Trophoblast cell (in vitro differentiated cells and primary cell): ENCODE measurements around the gene FBXO11.

Experiments used
- DNase-seq, 2 donors: peaks; one replicate each; pipeline ENCODE4 v3.0.0-alpha.2; 2016
- H2AFZ ChIP-seq: 2 replicates; pipeline ENCODE4 v1.6.1; 2013; ENCODE audit warnings: low read length, moderate library complexity, mild to moderate bottlenecking; ENCODE audit not compliant: insufficient read depth, poor library complexity
- H2AK5ac ChIP-seq: 2 replicates; pipeline ENCODE4 v1.6.1; 2013; ENCODE audit warnings: mild to moderate bottlenecking, low read length
- H2BK120ac ChIP-seq: 2 replicates; pipeline ENCODE4 v1.6.1; 2013; ENCODE audit warnings: low read length, mild to moderate bottlenecking, moderate library complexity; ENCODE audit not compliant: insufficient read depth, poor library complexity
- H2BK12ac ChIP-seq: 2 replicates; pipeline ENCODE4 v1.6.1; 2013; ENCODE audit warnings: mild to moderate bottlenecking, low read length, moderate library complexity
- H2BK5ac ChIP-seq: 2 replicates; pipeline ENCODE4 v1.6.1; 2013; ENCODE audit warnings: low read length, low read depth, moderate library complexity, mild to moderate bottlenecking; ENCODE audit not compliant: poor library complexity
- H3K14ac ChIP-seq: 2 replicates; pipeline ENCODE4 v1.6.1; 2013; ENCODE audit warnings: mild to moderate bottlenecking, low read length
- H3K18ac ChIP-seq: 2 replicates; pipeline ENCODE4 v1.6.1; 2013; ENCODE audit warnings: mild to moderate bottlenecking, low read length
- H3K23ac ChIP-seq: 2 replicates; pipeline ENCODE4 v1.6.1; 2013; ENCODE audit warnings: low read length
- H3K27ac ChIP-seq: 2 replicates; pipeline ENCODE4 v1.5.1; 2013; ENCODE audit warnings: low read depth, mild to moderate bottlenecking, inconsistent platforms, low read length, moderate library complexity
- H3K27me3 ChIP-seq: 2 replicates; pipeline ENCODE4 v1.6.1; 2013; ENCODE audit warnings: inconsistent platforms, mild to moderate bottlenecking, low read length, moderate library complexity; ENCODE audit not compliant: insufficient read depth
- H3K36me3 ChIP-seq, 2 experiments: 1 replicate in 1 of 2; 2 replicates in 1 of 2; pipeline ENCODE4 v1.6.1; 2013; ENCODE audit warnings: low read length in 2 of 2, mild to moderate bottlenecking in 2 of 2, moderate library complexity in 1 of 2; ENCODE audit not compliant: insufficient read depth in 2 of 2, control insufficient read depth in 1 of 2
- H3K4ac ChIP-seq: 2 replicates; pipeline ENCODE4 v1.6.1; 2013; ENCODE audit warnings: low read depth, mild to moderate bottlenecking, low read length, moderate library complexity
- H3K4me1 ChIP-seq, 2 experiments: 1 replicate in 1 of 2; 2 replicates in 1 of 2; pipeline ENCODE4 v1.6.1; 2013; ENCODE audit warnings: low read length in 2 of 2, mild to moderate bottlenecking in 2 of 2, moderate library complexity in 1 of 2; ENCODE audit not compliant: insufficient read depth in 2 of 2, control insufficient read depth in 1 of 2
- H3K4me2 ChIP-seq: 2 replicates; pipeline ENCODE4 v1.6.1; 2013; ENCODE audit warnings: inconsistent platforms, mild to moderate bottlenecking, low read length, moderate library complexity
- H3K4me3 ChIP-seq: 2 replicates; pipeline ENCODE4 v1.5.1; 2013; ENCODE audit warnings: mild to moderate bottlenecking, low read depth, low read length, inconsistent platforms
- H3K79me1 ChIP-seq: one replicate; pipeline ENCODE4 v1.6.1; 2013; ENCODE audit warnings: low read length
- H3K79me2 ChIP-seq: 2 replicates; pipeline ENCODE4 v1.6.1; 2013; ENCODE audit warnings: low read length, mild to moderate bottlenecking; ENCODE audit not compliant: control insufficient read depth, insufficient read depth, poor library complexity
- H3K9ac ChIP-seq: 2 replicates; pipeline ENCODE4 v1.6.1; 2013; ENCODE audit warnings: mild to moderate bottlenecking, low read length
- H3K9me3 ChIP-seq: 2 replicates; pipeline ENCODE4 v1.6.1; 2013; ENCODE audit warnings: low read depth, mild to moderate bottlenecking, control low read depth, inconsistent platforms, low read length; ENCODE audit not compliant: insufficient read depth
- H4K12ac ChIP-seq: 2 replicates; pipeline ENCODE4 v1.6.1; 2013; ENCODE audit warnings: low read depth, mild to moderate bottlenecking, low read length, moderate library complexity
- H4K8ac ChIP-seq: 2 replicates; pipeline ENCODE4 v1.6.1; 2013; ENCODE audit warnings: low read depth, mild to moderate bottlenecking, low read length, moderate library complexity
- H4K91ac ChIP-seq: one replicate; pipeline ENCODE4 v1.6.1; 2013; ENCODE audit warnings: low read depth, mild to moderate bottlenecking, low read length, moderate library complexity
- WGBS: extraction: QIAGEN DNeasy Blood & Tissue Kit; methylation state at CpG from one replicate; pipeline ENCODE4 v1.1.7; 2013; ENCODE audit warnings: missing lambda C conversion rate; ENCODE audit not compliant: insufficient read length, insufficient coverage; ENCODE audit errors: extremely low coverage; 5-methylcytosine and 5-hydroxymethylcytosine counted together

Gene FBXO11

GRCh38 chr2:47819834-47820233, 86.5 kb downstream of the FBXO11 start:
- no CpG with 5 or more reads among the region's 3 CpGs for WGBS

DNA sequence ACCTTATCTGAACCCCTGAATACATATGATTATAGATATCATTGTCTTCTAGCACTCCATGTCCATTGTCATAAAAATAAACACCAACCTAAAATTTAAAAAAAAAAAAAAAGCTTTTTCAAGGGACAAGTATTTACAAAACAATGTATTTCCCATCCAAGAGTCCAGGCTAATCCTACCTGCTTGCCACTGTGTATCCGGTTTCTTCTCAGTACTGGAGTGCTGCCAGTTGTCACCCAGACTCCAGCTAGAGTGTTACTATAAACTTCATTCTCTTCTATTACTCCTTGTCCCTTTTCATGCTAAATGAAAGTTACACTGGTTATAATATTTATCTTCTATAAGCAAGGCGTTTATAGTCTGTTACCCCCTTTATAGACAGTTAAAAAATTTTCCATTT, 87.5 kb downstream of the FBXO11 start:
- H3K4me3 ChIP-seq, result no peak overlapping the region
- no peak overlapping the region for H2BK120ac ChIP-seq
- no peak overlapping the region for H3K4me2 ChIP-seq
- no peaks in the 10 kb centered on the region for H3K9me3 ChIP-seq
- no peak overlapping the region for H3K14ac ChIP-seq
- H3K18ac ChIP-seq, result no peak overlapping the region
- no peak overlapping the region for H2BK5ac ChIP-seq
- WGBS, result no CpG with 5 or more reads among the region's 2 CpGs
- H3K36me3 ChIP-seq, result peaks cover 22 to 39% of the 10 kb centered on the region in 2 experiments
- no peak overlapping the region for H4K8ac ChIP-seq
- H4K91ac ChIP-seq, result no peak overlapping the region
- no peaks in the 10 kb centered on the region for H3K4me1 ChIP-seq
- H2AFZ ChIP-seq, result no peak overlapping the region
- H3K27me3 ChIP-seq, result no peaks in the 10 kb centered on the region
- H3K23ac ChIP-seq, result no peak overlapping the region
- no peak overlapping the region for H4K12ac ChIP-seq
- H3K4ac ChIP-seq, result no peak overlapping the region
- H3K79me2 ChIP-seq, result no peaks in the 10 kb centered on the region
- H2AK5ac ChIP-seq, result no peak overlapping the region
- no peak overlapping the region for H2BK12ac ChIP-seq
- no peak overlapping the region for H3K9ac ChIP-seq
- H3K79me1 ChIP-seq, result no peaks in the 10 kb centered on the region
- no peak overlapping the region for H3K27ac ChIP-seq
- DNase-seq, result no peak

More at GRCh38 chr2:47819834-47820233, 86.5 kb downstream of the FBXO11 start:
- H3K27me3 ChIP-seq, result no peaks in the 10 kb centered on the region
- no peak overlapping the region for H2BK12ac ChIP-seq
- H3K79me2 ChIP-seq, result no peaks in the 10 kb centered on the region
- no peak overlapping the region for H3K4ac ChIP-seq
- no peak overlapping the region for H2BK120ac ChIP-seq
- H2AK5ac ChIP-seq, result no peak overlapping the region
- no peak overlapping the region for H3K9ac ChIP-seq
- no peak overlapping the region for H3K14ac ChIP-seq
- H3K4me1 ChIP-seq, result no peaks in the 10 kb centered on the region
- no peak overlapping the region for H2AFZ ChIP-seq
- no peak for DNase-seq
- no peaks in the 10 kb centered on the region for H3K9me3 ChIP-seq
- H3K23ac ChIP-seq, result no peak overlapping the region
- H3K18ac ChIP-seq, result no peak overlapping the region
- H4K91ac ChIP-seq, result no peak overlapping the region
- peaks cover 25 to 39% of the 10 kb centered on the region in 2 experiments for H3K36me3 ChIP-seq
- no peak overlapping the region for H3K4me3 ChIP-seq
- H2BK5ac ChIP-seq, result no peak overlapping the region
- no peak overlapping the region for H4K8ac ChIP-seq
- H4K12ac ChIP-seq, result no peak overlapping the region
- no peak overlapping the region for H3K4me2 ChIP-seq
- no peaks in the 10 kb centered on the region for H3K79me1 ChIP-seq
- no peak overlapping the region for H3K27ac ChIP-seq

GRCh38 chr2:47815764-47816163, 90.5 kb downstream of the FBXO11 start:
- Histone ChIP-seq H3K79me1 (no peaks in the 10 kb centered on the region), H3K23ac (no peak overlapping the region), H4K12ac (no peak overlapping the region), H3K14ac (no peak overlapping the region), H2AFZ (no peak overlapping the region), H3K18ac (no peak overlapping the region), H3K4ac (no peak overlapping the region), H3K27ac (no peak overlapping the region), H3K36me3 (peaks cover 21 to 32% of the 10 kb centered on the region in 2 experiments), H2BK120ac (no peak overlapping the region), H3K4me2 (no peak overlapping the region), H3K79me2 (no peaks in the 10 kb centered on the region), H3K9ac (no peak overlapping the region), H2BK5ac (no peak overlapping the region), H4K91ac (no peak overlapping the region), H3K4me3 (no peak overlapping the region), H3K27me3 (no peaks in the 10 kb centered on the region), H3K4me1 (no peaks in the 10 kb centered on the region), H2AK5ac (no peak overlapping the region), H3K9me3 (no peaks in the 10 kb centered on the region), H4K8ac (no peak overlapping the region), H2BK12ac (no peak overlapping the region)
- WGBS, result no CpG with 5 or more reads among the region's 10 CpGs
- no peak for DNase-seq

GRCh38 chr2:47811668-47812067, 94.6 kb downstream of the FBXO11 start:
- Histone ChIP-seq H3K27ac (no peak overlapping the region), H2BK5ac (no peak overlapping the region), H2AK5ac (no peak overlapping the region), H4K91ac (no peak overlapping the region), H3K79me2 (no peaks in the 10 kb centered on the region), H3K9ac (no peak overlapping the region), H2AFZ (no peak overlapping the region), H3K4me1 (no peaks in the 10 kb centered on the region), H3K27me3 (no peaks in the 10 kb centered on the region), H3K23ac (no peak overlapping the region), H2BK120ac (no peak overlapping the region), H3K9me3 (no peaks in the 10 kb centered on the region), H2BK12ac (no peak overlapping the region), H3K14ac (no peak overlapping the region), H3K4ac (no peak overlapping the region), H3K36me3 (peaks cover 16 to 22% of the 10 kb centered on the region in 2 experiments), H3K18ac (no peak overlapping the region), H3K4me3 (no peak overlapping the region), H4K12ac (no peak overlapping the region), H3K4me2 (no peak overlapping the region), H3K79me1 (no peaks in the 10 kb centered on the region), H4K8ac (no peak overlapping the region)
- DNase-seq, result no peak
- WGBS, result no CpG with 5 or more reads among the region's 1 CpG
